Astrocyte (in vitro differentiated cells and primary cell): ENCODE data around the gene PALLD. TPM values are rescaled to one million over a fixed set of nuclear protein-coding genes. Genes with fewer than 3 reads are reported as not detected.

Experiments
- DNase-seq: peaks from one replicate; pipeline ENCODE4 v3.0.0-alpha.2; 2010; ENCODE audit warnings: low read depth
- FAIRE-seq: peaks from 2 replicates; lab custom pipeline; 2011; peaks lifted over from hg19 to GRCh38; lab: Jason Lieb, UNC
- H2AFZ ChIP-seq: 2 replicates; pipeline ENCODE4 v1.6.0; 2012; ENCODE audit warnings: low read depth, low read length, inconsistent platforms
- H3K27ac ChIP-seq: 2 replicates; pipeline ENCODE4 v1.5.1; 2011; ENCODE audit warnings: low read depth, low read length, inconsistent platforms
- H3K27me3 ChIP-seq: 2 replicates; pipeline ENCODE4 v1.6.0; 2011; ENCODE audit warnings: low read length, inconsistent platforms; ENCODE audit not compliant: insufficient read depth
- H3K36me3 ChIP-seq: 2 replicates; pipeline ENCODE4 v1.5.1; 2011; ENCODE audit warnings: low read length, inconsistent platforms; ENCODE audit not compliant: insufficient read depth
- H3K4me1 ChIP-seq: 2 replicates; pipeline ENCODE4 v1.5.1; 2011; ENCODE audit warnings: low read length, inconsistent platforms; ENCODE audit not compliant: insufficient read depth
- H3K4me2 ChIP-seq: 2 replicates; pipeline ENCODE4 v1.6.0; 2012; ENCODE audit warnings: low read length, inconsistent platforms
- H3K4me3 ChIP-seq: 2 replicates; pipeline ENCODE4 v1.5.1; 2011; ENCODE audit warnings: low read depth, mild to moderate bottlenecking, low read length, inconsistent platforms; ENCODE audit not compliant: insufficient read depth
- H3K79me2 ChIP-seq: 2 replicates; pipeline ENCODE4 v1.6.0; 2012; ENCODE audit warnings: mild to moderate bottlenecking, low read length, inconsistent platforms; ENCODE audit not compliant: insufficient read depth
- H3K9ac ChIP-seq: 2 replicates; pipeline ENCODE4 v1.6.0; 2012; ENCODE audit warnings: mild to moderate bottlenecking, low read length, inconsistent platforms
- H3K9me3 ChIP-seq: 2 replicates; pipeline ENCODE4 v1.5.1; 2012; ENCODE audit warnings: low read depth, mild to moderate bottlenecking, low read length, inconsistent platforms; ENCODE audit not compliant: insufficient read depth
- H4K20me1 ChIP-seq: 2 replicates; pipeline ENCODE4 v1.6.0; 2012; ENCODE audit warnings: low read length, inconsistent platforms; ENCODE audit not compliant: insufficient read depth
- H3K27ac Mint-ChIP-seq: one replicate; pipeline ENCODE4 v1.8.0; 2021; ENCODE audit warnings: mild to moderate bottlenecking, mixed read lengths; ENCODE audit not compliant: unreplicated experiment
- H3K27me3 Mint-ChIP-seq: one replicate; pipeline ENCODE4 v1.8.0; 2021; ENCODE audit warnings: low read depth, mixed read lengths; ENCODE audit not compliant: unreplicated experiment
- H3K36me3 Mint-ChIP-seq: one replicate; pipeline ENCODE4 v1.8.0; 2021; ENCODE audit warnings: low read depth, mixed read lengths; ENCODE audit not compliant: unreplicated experiment
- H3K4me1 Mint-ChIP-seq: one replicate; pipeline ENCODE4 v1.8.0; 2021; ENCODE audit warnings: low read depth, mixed read lengths; ENCODE audit not compliant: unreplicated experiment
- H3K4me3 Mint-ChIP-seq: one replicate; pipeline ENCODE4 v1.8.0; 2021; ENCODE audit warnings: mild to moderate bottlenecking, moderate library complexity, mixed read lengths; ENCODE audit not compliant: unreplicated experiment
- H3K9me3 Mint-ChIP-seq: one replicate; pipeline ENCODE4 v1.8.0; 2021; ENCODE audit warnings: mild to moderate bottlenecking, mixed read lengths; ENCODE audit not compliant: unreplicated experiment
- EZH2 ChIP-seq: IDR thresholded peaks from 2 replicates; pipeline ENCODE4 v1.6.1; 2012; ENCODE audit warnings: mild to moderate bottlenecking, low read length, inconsistent platforms; ENCODE audit not compliant: insufficient read depth
- total RNA-seq: library from RNA; stranded (reverse); gene quantifications from 2 replicates; pipeline ENCODE4 v1.2.1, GENCODE V29; 2021
- TF ChIP-seq, protein P1 (sequence below): IDR thresholded peaks from 2 replicates; pipeline ENCODE4 v1.5.1; 2011; ENCODE audit warnings: low read depth, mild to moderate bottlenecking, inconsistent platforms, low read length, moderate library complexity; ENCODE audit not compliant: insufficient read depth

The PALLD gene
- total RNA-seq, 1 donor from 2014 or later = 498 TPM

DNA sequence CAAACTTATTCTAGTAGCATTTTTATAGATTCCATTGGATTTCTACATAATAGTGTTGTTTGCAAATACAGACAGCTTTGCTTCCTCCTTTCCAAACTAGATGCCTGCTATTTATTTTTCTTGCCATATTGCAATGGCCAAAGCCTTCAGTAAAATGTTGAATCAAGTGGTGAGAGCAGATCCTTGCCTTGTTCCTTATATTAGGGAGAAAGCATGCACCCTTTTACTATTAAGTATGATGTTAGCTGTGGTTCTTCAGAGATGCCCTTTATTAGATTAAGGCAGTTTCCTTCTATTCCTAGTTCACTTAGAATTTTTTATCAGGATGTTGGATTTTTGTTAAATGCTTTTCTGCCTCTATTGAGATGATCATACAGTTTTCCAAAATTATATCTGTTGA, 279.5 kb downstream of the PALLD start:
- no peaks in the 10 kb centered on the region for H3K9me3 ChIP-seq
- no peak overlapping the region for H2AFZ ChIP-seq
- FAIRE-seq (no peak), DNase-seq (no peak)
- Mint-ChIP-seq H3K4me1 (peaks cover 7% of the 10 kb centered on the region), H3K9me3 (peaks cover 9% of the 10 kb centered on the region), H3K4me3 (no peak overlapping the region), H3K27ac (no peak overlapping the region), H3K36me3 (peaks cover 38% of the 10 kb centered on the region), H3K27me3 (no peaks in the 10 kb centered on the region)
- no peaks in the 10 kb centered on the region for H3K4me1 ChIP-seq
- no peaks in the 10 kb centered on the region for H3K36me3 ChIP-seq
- no peak overlapping the region for H3K27ac ChIP-seq
- no peak overlapping the region for H3K9ac ChIP-seq
- TF ChIP-seq EZH2 = no peak
- TF ChIP-seq, protein P1, sequence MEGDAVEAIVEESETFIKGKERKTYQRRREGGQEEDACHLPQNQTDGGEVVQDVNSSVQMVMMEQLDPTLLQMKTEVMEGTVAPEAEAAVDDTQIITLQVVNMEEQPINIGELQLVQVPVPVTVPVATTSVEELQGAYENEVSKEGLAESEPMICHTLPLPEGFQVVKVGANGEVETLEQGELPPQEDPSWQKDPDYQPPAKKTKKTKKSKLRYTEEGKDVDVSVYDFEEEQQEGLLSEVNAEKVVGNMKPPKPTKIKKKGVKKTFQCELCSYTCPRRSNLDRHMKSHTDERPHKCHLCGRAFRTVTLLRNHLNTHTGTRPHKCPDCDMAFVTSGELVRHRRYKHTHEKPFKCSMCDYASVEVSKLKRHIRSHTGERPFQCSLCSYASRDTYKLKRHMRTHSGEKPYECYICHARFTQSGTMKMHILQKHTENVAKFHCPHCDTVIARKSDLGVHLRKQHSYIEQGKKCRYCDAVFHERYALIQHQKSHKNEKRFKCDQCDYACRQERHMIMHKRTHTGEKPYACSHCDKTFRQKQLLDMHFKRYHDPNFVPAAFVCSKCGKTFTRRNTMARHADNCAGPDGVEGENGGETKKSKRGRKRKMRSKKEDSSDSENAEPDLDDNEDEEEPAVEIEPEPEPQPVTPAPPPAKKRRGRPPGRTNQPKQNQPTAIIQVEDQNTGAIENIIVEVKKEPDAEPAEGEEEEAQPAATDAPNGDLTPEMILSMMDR = no peak
- H4K20me1 ChIP-seq = no peaks in the 10 kb centered on the region
- H3K4me3 ChIP-seq = no peak overlapping the region
- peaks cover 25% of the 10 kb centered on the region for H3K79me2 ChIP-seq
- no peak overlapping the region for H3K4me2 ChIP-seq
- no peaks in the 10 kb centered on the region for H3K27me3 ChIP-seq

DNA sequence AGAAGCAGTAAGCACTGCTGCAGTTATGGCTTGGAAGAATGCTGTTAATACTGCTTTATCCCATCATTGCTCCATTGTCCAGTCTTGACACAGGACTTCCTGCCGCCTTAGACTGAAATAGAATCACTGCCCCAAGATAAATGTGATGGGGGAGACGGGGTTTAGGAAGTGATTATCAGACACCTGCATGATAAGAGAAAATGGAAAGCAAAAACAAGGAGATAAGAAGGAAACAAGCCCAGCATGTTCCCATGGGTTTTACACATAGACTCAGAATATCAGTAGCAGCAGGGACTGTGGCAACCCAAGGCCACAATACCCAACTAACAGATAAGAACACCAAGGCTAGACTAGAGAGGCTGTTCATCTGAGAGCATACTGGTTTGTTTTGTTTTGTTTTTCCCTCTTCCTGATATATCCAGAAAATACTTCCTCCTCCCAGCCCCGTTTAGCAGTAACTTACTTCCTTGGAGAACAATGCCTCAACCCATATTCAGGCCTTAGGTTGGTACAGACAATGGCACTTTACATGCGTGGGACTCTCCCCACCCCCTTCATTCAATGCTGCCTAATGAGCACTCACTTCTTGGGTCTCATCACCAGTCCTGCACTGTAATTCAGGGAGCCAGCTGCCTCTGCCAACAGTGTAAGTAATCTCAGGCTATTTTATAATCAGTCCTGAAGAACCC, 280.6 kb downstream of the PALLD start:
- peaks cover 30% of the 10 kb centered on the region for H3K79me2 ChIP-seq
- Mint-ChIP-seq H3K9me3 (peaks cover 9% of the 10 kb centered on the region), H3K27me3 (no peaks in the 10 kb centered on the region), H3K27ac (no peak overlapping the region), H3K36me3 (peaks cover 37% of the 10 kb centered on the region), H3K4me1 (peaks cover 13% of the 10 kb centered on the region), H3K4me3 (no peak overlapping the region)
- H3K27me3 ChIP-seq = no peaks in the 10 kb centered on the region
- H2AFZ ChIP-seq = no peak overlapping the region
- FAIRE-seq (no peak), DNase-seq (no peak)
- no peak overlapping the region for H3K4me2 ChIP-seq
- no peaks in the 10 kb centered on the region for H4K20me1 ChIP-seq
- TF ChIP-seq, protein P1 = no peak
- TF ChIP-seq EZH2 = no peak
- H3K9ac ChIP-seq = no peak overlapping the region
- no peaks in the 10 kb centered on the region for H3K9me3 ChIP-seq
- no peaks in the 10 kb centered on the region for H3K4me1 ChIP-seq
- H3K36me3 ChIP-seq = no peaks in the 10 kb centered on the region
- H3K4me3 ChIP-seq = no peak overlapping the region
- no peak overlapping the region for H3K27ac ChIP-seq

DNA sequence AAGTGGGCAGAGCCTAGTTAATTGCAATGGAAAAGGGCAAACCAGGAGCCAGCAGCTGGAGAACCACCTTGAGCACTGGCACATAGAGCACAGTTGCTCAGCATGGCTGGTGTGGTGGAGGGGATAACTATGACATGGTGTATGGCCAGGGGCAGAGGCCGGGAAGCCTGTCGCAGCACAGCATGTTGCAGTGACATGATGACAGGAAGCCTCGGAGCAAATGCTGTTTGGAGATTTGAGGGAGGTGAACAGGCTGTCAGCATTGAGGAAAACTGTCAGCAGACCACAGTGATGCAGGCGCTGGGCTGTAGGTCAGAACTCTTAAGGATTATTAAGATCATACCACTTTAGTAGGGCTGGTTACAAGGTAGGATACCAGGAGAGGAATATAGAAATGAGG, 284.5 kb downstream of the PALLD start:
- Mint-ChIP-seq H3K9me3 (peaks cover 8% of the 10 kb centered on the region), H3K4me3 (peak overlapping the region; percentile 4), H3K27ac (peak overlapping the region; percentile 44), H3K27me3 (no peaks in the 10 kb centered on the region), H3K36me3 (peaks cover 31% of the 10 kb centered on the region), H3K4me1 (peaks cover 36% of the 10 kb centered on the region)
- Histone ChIP-seq H3K36me3 (no peaks in the 10 kb centered on the region), H3K27ac (no peak overlapping the region), H3K79me2 (peaks cover 27% of the 10 kb centered on the region), H3K4me2 (no peak overlapping the region), H3K9me3 (no peaks in the 10 kb centered on the region), H3K9ac (no peak overlapping the region), H3K27me3 (no peaks in the 10 kb centered on the region), H4K20me1 (no peaks in the 10 kb centered on the region), H3K4me1 (no peaks in the 10 kb centered on the region), H3K4me3 (no peak overlapping the region), H2AFZ (no peak overlapping the region)
- TF ChIP-seq, protein P1 = no peak
- no peak for TF ChIP-seq EZH2
- DNase-seq = no peak
- FAIRE-seq = no peak
